Suprapubic skin (tissue), 4 donors: ENCODE data around the gene NR6A1. TPM values are rescaled to one million over a fixed set of nuclear protein-coding genes. Genes with fewer than 3 reads are reported as not detected.

ENCODE experiments used
- DNase-seq, 2 donors: peaks; one replicate each; pipeline ENCODE4 v3.0.0-alpha.2; 2019; ENCODE audit warnings: low spot score in 2 of 2
- H3K27ac ChIP-seq: fragments of 200-600 bp; sonication (generic); one replicate; pipeline ENCODE4 v1.5.1; 2019
- H3K27me3 ChIP-seq: fragments of 200-600 bp; sonication (generic); one replicate; pipeline ENCODE4 v1.5.1; 2019
- H3K36me3 ChIP-seq: fragments of 200-600 bp; sonication (generic); one replicate; pipeline ENCODE4 v1.5.1; 2019
- H3K4me1 ChIP-seq: fragments of 200-600 bp; sonication (generic); one replicate; pipeline ENCODE4 v1.5.1; 2019
- H3K4me3 ChIP-seq: fragments of 200-600 bp; sonication (generic); one replicate; pipeline ENCODE4 v1.5.1; 2019; ENCODE audit warnings: mild to moderate bottlenecking
- H3K9me3 ChIP-seq: fragments of 200-600 bp; sonication (generic); one replicate; pipeline ENCODE4 v1.5.1; 2019
- EP300 ChIP-seq: sonication (generic); formaldehyde crosslinking; IDR thresholded peaks from one replicate; pipeline ENCODE4 v1.6.1; 2017; ENCODE audit warnings: antibody characterized with exemption
- POLR2A ChIP-seq, 2 donors: fragments of 450-650 bp; IDR thresholded peaks; one replicate each; pipeline ENCODE4 v1.6.1; 2017; ENCODE audit warnings: antibody characterized with exemption in 2 of 2, mild to moderate bottlenecking in 2 of 2, moderate library complexity in 2 of 2
- POLR2AphosphoS5 ChIP-seq, 3 donors: sonication (generic); formaldehyde crosslinking; IDR thresholded peaks; one replicate each; pipeline ENCODE4 v1.6.1; 2017; ENCODE audit warnings: antibody characterized with exemption in 3 of 3
- WGBS: methylation state at CpG from one replicate; pipeline ENCODE4 v1.1.5; 2018; 5-methylcytosine and 5-hydroxymethylcytosine counted together
- total RNA-seq, 4 donors: library from RNA; depleted of rRNA; stranded (reverse); fragments of >200 nt; gene quantifications; one replicate each; pipeline ENCODE4 v1.1.0, GENCODE V29; 2016
- TF ChIP-seq, protein P1 (sequence below), 2 donors: fragments of 200-600 bp in 1 of 2; fragments of 450-650 bp in 1 of 2; sonication (generic) in 1 of 2; IDR thresholded peaks; one replicate each; pipeline ENCODE4 v1.5.1; 2016 to 2019; ENCODE audit warnings: antibody characterized with exemption in 2 of 2, mild to moderate bottlenecking in 1 of 2, moderate library complexity in 1 of 2

Gene NR6A1
- total RNA-seq, 4 donors from 2014 or later = 6.5 to 10.1 (median 6.8) TPM

DNA sequence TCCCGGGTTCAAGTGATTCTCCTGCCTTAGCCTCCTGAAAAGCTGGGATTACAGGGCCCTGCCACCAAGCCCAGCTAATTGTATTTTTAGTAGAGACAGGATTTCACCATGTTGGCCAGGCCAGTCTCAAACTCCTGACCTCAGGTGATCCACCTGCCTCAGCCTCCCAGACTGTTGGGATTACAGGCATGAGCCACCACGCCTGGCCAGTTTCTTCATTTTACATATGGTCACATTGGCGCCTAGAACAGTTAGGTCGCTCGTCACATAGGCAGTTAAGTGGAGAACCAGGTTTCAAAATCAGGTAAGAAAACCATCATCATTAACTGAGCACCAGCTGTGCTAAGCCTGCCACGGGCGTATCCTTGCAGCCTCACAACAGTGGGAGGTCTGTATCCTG, 41.9 kb upstream of the NR6A1 start:
- no peak for DNase-seq
- no peak overlapping the region for H3K27ac ChIP-seq
- H3K4me1 ChIP-seq = peaks cover 38% of the 10 kb centered on the region
- H3K27me3 ChIP-seq = no peaks in the 10 kb centered on the region
- H3K9me3 ChIP-seq = no peaks in the 10 kb centered on the region
- H3K4me3 ChIP-seq = no peak overlapping the region
- peaks cover 13% of the 10 kb centered on the region for H3K36me3 ChIP-seq
- TF ChIP-seq, protein P1, sequence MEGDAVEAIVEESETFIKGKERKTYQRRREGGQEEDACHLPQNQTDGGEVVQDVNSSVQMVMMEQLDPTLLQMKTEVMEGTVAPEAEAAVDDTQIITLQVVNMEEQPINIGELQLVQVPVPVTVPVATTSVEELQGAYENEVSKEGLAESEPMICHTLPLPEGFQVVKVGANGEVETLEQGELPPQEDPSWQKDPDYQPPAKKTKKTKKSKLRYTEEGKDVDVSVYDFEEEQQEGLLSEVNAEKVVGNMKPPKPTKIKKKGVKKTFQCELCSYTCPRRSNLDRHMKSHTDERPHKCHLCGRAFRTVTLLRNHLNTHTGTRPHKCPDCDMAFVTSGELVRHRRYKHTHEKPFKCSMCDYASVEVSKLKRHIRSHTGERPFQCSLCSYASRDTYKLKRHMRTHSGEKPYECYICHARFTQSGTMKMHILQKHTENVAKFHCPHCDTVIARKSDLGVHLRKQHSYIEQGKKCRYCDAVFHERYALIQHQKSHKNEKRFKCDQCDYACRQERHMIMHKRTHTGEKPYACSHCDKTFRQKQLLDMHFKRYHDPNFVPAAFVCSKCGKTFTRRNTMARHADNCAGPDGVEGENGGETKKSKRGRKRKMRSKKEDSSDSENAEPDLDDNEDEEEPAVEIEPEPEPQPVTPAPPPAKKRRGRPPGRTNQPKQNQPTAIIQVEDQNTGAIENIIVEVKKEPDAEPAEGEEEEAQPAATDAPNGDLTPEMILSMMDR (IDR thresholded peaks at IDR 0.05) = no peak
- TF ChIP-seq EP300 (no peak), POLR2A (IDR thresholded peaks at IDR 0.05) (no peak), POLR2AphosphoS5 (IDR thresholded peaks at IDR 0.05) (no peak)
- WGBS = 74% methylated on average over 7 of the region's 7 CpGs

DNA sequence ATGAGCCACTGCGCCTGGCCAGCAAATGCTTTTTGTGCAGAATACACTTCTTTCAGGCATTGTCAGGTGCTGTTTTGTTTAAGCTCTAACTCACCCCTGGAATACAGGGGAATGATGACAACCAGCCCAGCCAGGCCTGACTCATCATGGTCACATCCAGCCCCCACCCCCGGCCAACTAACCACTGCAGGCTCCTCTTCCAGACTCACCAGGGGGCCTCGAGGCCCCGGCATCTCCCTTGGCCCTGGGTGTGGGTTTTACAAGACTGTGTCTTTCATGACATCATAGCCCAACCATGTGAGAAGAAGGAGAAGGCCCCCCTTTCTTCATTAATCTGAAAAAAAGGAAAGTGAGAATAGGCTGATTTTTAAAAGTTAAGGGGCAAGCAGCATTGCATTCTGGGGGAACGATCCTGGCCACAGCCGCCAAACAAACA, 41.3 kb upstream of the NR6A1 start:
- Histone ChIP-seq H3K27ac (peak overlapping the region; percentile 67), H3K4me3 (no peak overlapping the region), H3K9me3 (no peaks in the 10 kb centered on the region), H3K27me3 (no peaks in the 10 kb centered on the region), H3K36me3 (peaks cover 13% of the 10 kb centered on the region), H3K4me1 (peaks cover 34% of the 10 kb centered on the region)
- WGBS = 60% methylated on average over 6 of the region's 6 CpGs
- TF ChIP-seq, protein P1 (IDR thresholded peaks at IDR 0.05) = no peak
- TF ChIP-seq POLR2A (IDR thresholded peaks at IDR 0.05) = no peak
- no peak for TF ChIP-seq EP300
- TF ChIP-seq POLR2AphosphoS5 (IDR thresholded peaks at IDR 0.05) = no peak
- peak in 1 of 2 donors; percentile 85 for DNase-seq

DNA sequence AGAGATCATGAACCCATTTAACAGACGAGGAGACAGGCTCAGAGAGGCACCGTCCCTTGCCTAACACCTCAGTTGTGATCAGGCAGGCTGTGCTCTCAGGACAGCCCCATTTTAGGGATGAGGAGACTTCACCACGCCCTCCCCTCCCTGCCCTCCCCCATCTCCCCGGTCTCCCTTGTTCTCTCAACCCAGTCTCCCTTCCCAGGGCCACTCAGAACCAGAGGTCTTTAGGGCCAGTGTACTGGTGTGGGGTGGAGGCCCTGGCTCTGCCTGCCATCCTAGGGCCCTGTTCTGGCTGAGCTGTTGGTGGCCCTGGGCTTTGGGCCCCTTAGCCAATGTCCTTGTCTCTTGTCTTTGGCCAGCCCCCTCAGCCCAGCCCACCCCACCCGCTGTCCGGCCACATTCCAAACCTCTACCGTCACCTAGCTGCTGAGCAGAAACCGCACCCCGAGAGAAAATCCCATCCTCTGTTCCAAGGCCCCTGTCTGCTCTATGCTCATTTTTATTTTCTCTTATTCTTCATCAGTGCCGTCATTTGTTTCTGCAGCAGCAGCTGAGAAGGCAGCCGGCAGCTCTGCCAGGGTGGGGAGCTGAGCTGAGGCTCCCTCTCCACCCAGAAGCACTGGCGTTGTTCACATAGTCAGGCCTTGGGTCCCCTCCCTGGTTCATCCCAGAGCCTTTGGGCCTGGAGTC, 39.7 kb upstream of the NR6A1 start:
- Histone ChIP-seq H3K27me3 (no peaks in the 10 kb centered on the region), H3K36me3 (peaks cover 13% of the 10 kb centered on the region), H3K4me3 (no peak overlapping the region), H3K4me1 (peaks cover 32% of the 10 kb centered on the region), H3K9me3 (no peaks in the 10 kb centered on the region), H3K27ac (peak overlapping the region; percentile 67)
- 53% methylated on average over 10 of the region's 12 CpGs for WGBS
- TF ChIP-seq, protein P1 (IDR thresholded peaks at IDR 0.05) = no peak
- no peak for TF ChIP-seq EP300
- no peak for TF ChIP-seq POLR2AphosphoS5 (IDR thresholded peaks at IDR 0.05)
- TF ChIP-seq POLR2A (IDR thresholded peaks at IDR 0.05) = no peak
- DNase-seq = no peak

GRCh38 chr9:124809741-124810500, 38.8 kb upstream of the NR6A1 start:
- no peak overlapping the region for H3K27ac ChIP-seq
- WGBS = 96% methylated on average over 42 of the region's 60 CpGs
- H3K4me1 ChIP-seq = peaks cover 32% of the 10 kb centered on the region
- no peak for DNase-seq
- H3K4me3 ChIP-seq = no peak overlapping the region
- no peaks in the 10 kb centered on the region for H3K9me3 ChIP-seq
- peaks cover 13% of the 10 kb centered on the region for H3K36me3 ChIP-seq
- no peaks in the 10 kb centered on the region for H3K27me3 ChIP-seq
- TF ChIP-seq POLR2A (IDR thresholded peaks at IDR 0.05) (no peak), POLR2AphosphoS5 (IDR thresholded peaks at IDR 0.05) (no peak), EP300 (no peak)
- TF ChIP-seq, protein P1 (IDR thresholded peaks at IDR 0.05) = no peak

DNA sequence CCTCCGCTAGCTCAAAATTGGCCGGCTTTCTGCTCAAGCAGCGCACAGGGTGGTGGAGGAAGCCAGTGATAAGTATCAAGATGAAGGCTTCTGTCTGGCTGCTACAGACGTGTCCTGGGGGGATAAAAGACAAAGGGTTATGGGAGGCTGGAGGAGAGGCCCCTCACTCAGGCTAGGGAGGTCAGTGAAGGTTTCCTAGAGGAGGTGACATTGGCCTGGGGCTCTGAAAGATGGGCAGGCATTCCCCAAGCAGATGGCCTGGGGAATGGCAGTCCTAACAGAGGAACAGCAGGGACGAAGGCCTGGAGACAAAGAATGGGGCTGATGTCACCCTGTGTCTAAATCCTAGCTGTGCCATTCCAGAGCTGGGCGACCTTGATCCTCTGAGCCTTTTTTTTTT, 38.1 kb upstream of the NR6A1 start:
- 89% methylated on average over 6 of the region's 6 CpGs for WGBS
- Histone ChIP-seq H3K9me3 (no peaks in the 10 kb centered on the region), H3K27ac (no peak overlapping the region), H3K4me1 (peaks cover 29% of the 10 kb centered on the region), H3K27me3 (no peaks in the 10 kb centered on the region), H3K4me3 (no peak overlapping the region), H3K36me3 (peaks cover 13% of the 10 kb centered on the region)
- no peak for DNase-seq
- TF ChIP-seq, protein P1 (IDR thresholded peaks at IDR 0.05) = no peak
- no peak for TF ChIP-seq POLR2AphosphoS5 (IDR thresholded peaks at IDR 0.05)
- no peak for TF ChIP-seq POLR2A (IDR thresholded peaks at IDR 0.05)
- TF ChIP-seq EP300 = no peak
